ENCODE results near the gene COG1. TPM values are rescaled to one million over a fixed set of nuclear protein-coding genes. Genes with fewer than 3 reads are reported as not detected.

Gene COG1
- total and polyA plus RNA-seq, 2 donors (not counting 3 experiments of a cell fraction or from before 2014, with no cell fraction given): 26.2 to 39.0 TPM

DNA sequence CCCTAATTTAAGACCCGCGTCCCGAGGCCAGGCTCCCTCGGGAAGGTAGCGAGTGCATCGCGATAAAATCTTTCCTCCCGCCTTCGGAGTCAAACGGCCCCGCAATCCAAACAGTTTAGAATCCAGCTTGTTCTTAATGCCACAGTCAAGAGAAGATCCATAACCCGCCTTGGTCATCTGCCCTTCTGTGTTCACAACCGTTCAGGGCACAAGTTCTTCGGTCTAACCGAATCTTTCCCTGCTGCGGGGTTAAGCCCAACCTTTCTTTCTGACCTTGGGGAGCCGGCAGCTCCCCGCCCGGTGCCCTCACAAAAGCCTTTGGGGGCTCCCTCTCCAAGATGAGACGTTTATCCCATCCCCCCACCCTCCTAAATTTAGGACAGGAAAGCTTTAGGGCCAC, 38.5 kb downstream of the COG1 start:
- Histone ChIP-seq H3K36me3 (ENCODE audit: control insufficient read depth in 2 of 2, extremely low read depth in 1 of 2, insufficient read depth in 2 of 2, low read length in 2 of 2) (peaks cover 7 to 11% of the 10 kb centered on the region in 2 experiments), H3K4me1 (ENCODE audit: control insufficient read depth, extremely low read depth, insufficient read depth, low read length) (peaks cover 42% of the 10 kb centered on the region), H3K27me3 (ENCODE audit: control insufficient read depth in 2 of 2, insufficient read depth in 2 of 2, low read length in 2 of 2) (no peaks in the 10 kb centered on the region), H3K9ac (replicated peaks; ENCODE audit: extremely low read depth, insufficient read depth, low read length) (peak overlapping the region; percentile 81), H2AFZ (ENCODE audit: low read depth, low read length) (peak overlapping the region; percentile 90), H3K4me3 (replicated peaks in 1 of 3; ENCODE audit: insufficient read depth in 1 of 3, low read depth in 1 of 3, low read length in 3 of 3) (peak overlapping the region; percentile 83 to 93 (median 84)), H3K79me2 (ENCODE audit: control insufficient read depth, insufficient read depth, low read length) (peaks cover 59% of the 10 kb centered on the region), H3K9me3 (replicated peaks; ENCODE audit: control insufficient read depth, insufficient read depth, low read length) (no peaks in the 10 kb centered on the region), H3K9me1 (replicated peaks; ENCODE audit: control insufficient read depth, extremely low read depth, insufficient read depth, low read length) (no peaks in the 10 kb centered on the region), H4K20me1 (replicated peaks; ENCODE audit: control insufficient read depth, extremely low read depth, insufficient read depth, low read length) (no peaks in the 10 kb centered on the region), H3K27ac (ENCODE audit: insufficient read depth, low read depth, low read length) (peak overlapping the region; percentile 83), H3K4me2 (ENCODE audit: insufficient read depth, low read length) (peak overlapping the region; percentile 92)
- intact Hi-C loops (cut with micrococcal nuclease): loop anchor here (1.0 to 10.0 kb wide), 5 partner anchors 28 to 973 kb away; partner anchors contain the start of genes RPL38 and SLC39A11
- POLR2A ChIA-PET: no interaction called here
- TF ChIP-seq POLR2AphosphoS5 (IDR thresholded peaks at IDR 0.05; ENCODE audit: insufficient read depth, low read depth, low read length) (no peak), GATA2 (IDR thresholded peaks at IDR 0.05; ENCODE audit: insufficient read depth, insufficient read length, low read depth, low read length) (peak; percentile 39)
- TF ChIP-seq, protein P1, sequence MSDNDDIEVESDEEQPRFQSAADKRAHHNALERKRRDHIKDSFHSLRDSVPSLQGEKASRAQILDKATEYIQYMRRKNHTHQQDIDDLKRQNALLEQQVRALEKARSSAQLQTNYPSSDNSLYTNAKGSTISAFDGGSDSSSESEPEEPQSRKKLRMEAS (IDR thresholded peaks at IDR 0.05; ENCODE audit: insufficient read depth, insufficient read length): no peak
- peak; percentile 38 for FAIRE-seq
- dilution Hi-C loops (cut with MboI; ENCODE audit: extremely low pct_ligation_motif_present, low sequenced_read_pairs): no loop called here
- peak; percentile 41 for DNase-seq (ENCODE audit: low read depth, low spot score)
- no TSS peak for BruUV-seq (replicated peaks)
- CTCF ChIA-PET: interaction anchor here (1.1 to 3.2 kb wide), 13 partner anchors 11 to 968 kb away, joined by 4 to 34 read pairs (median 9); partner anchors contain the start of gene COG1

DNA sequence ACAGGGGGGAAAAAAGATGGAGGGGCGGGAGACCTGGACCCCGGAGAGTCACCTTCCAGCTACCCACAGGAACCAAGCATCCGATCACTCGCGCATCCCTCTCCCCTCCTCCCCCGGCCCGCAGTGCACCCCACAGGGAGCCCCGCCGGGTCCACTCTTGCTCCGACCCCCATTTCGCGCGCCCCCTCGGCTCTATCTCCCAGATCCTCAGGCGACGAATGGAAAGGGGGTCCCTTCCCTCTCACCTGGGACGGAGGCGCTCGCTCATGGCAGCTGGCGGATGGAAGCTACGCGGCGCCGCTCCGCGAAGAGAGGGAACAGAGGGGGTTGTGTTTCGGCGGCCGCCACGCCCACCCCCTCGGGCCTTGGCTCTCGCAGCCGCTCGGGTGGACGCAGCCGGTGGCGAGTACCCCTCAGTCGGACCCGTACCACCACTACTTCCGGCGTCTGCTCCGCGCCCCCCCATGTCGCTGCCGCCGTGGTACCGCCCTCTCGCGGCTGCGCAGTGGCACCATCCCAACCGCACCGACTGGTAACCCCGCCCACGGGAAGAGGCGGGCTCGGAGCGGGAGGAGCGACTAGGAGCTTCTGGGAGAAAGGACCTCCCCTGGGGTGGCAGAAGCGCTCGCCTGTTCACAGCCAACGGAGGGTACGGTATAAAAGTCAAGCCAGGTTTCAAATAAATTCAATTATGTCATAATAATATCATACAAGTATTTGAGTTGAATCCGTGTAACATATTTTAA, 39.2 kb downstream of the COG1 start:
- Histone ChIP-seq H3K27ac (ENCODE audit: insufficient read depth, low read depth, low read length) (peak overlapping the region; percentile 83), H3K4me3 (replicated peaks in 1 of 3; ENCODE audit: insufficient read depth in 1 of 3, low read depth in 1 of 3, low read length in 3 of 3) (peak overlapping the region; percentile 83 to 93 (median 84)), H3K9me1 (replicated peaks; ENCODE audit: control insufficient read depth, extremely low read depth, insufficient read depth, low read length) (no peaks in the 10 kb centered on the region), H3K4me1 (ENCODE audit: control insufficient read depth, extremely low read depth, insufficient read depth, low read length) (peaks cover 38% of the 10 kb centered on the region), H3K79me2 (ENCODE audit: control insufficient read depth, insufficient read depth, low read length) (peaks cover 55% of the 10 kb centered on the region), H3K9ac (replicated peaks; ENCODE audit: extremely low read depth, insufficient read depth, low read length) (peak overlapping the region; percentile 81), H3K9me3 (replicated peaks; ENCODE audit: control insufficient read depth, insufficient read depth, low read length) (no peaks in the 10 kb centered on the region), H2AFZ (ENCODE audit: low read depth, low read length) (peak overlapping the region; percentile 90), H3K27me3 (ENCODE audit: control insufficient read depth in 2 of 2, insufficient read depth in 2 of 2, low read length in 2 of 2) (no peaks in the 10 kb centered on the region), H3K36me3 (ENCODE audit: control insufficient read depth in 2 of 2, extremely low read depth in 1 of 2, insufficient read depth in 2 of 2, low read length in 2 of 2) (peaks cover 11 to 12% of the 10 kb centered on the region in 2 experiments), H3K4me2 (ENCODE audit: insufficient read depth, low read length) (peak overlapping the region; percentile 92), H4K20me1 (replicated peaks; ENCODE audit: control insufficient read depth, extremely low read depth, insufficient read depth, low read length) (no peaks in the 10 kb centered on the region)
- DNase-seq (ENCODE audit: low read depth, low spot score) (peak; percentile 96), FAIRE-seq (peak; percentile 72)
- dilution Hi-C loops (cut with MboI; ENCODE audit: extremely low pct_ligation_motif_present, low sequenced_read_pairs): no loop called here
- TF ChIP-seq, protein P1 (IDR thresholded peaks at IDR 0.05; ENCODE audit: insufficient read depth, insufficient read length): no peak
- TF ChIP-seq POLR2A (IDR thresholded peaks at IDR 0.05; ENCODE audit: low read depth, low read length): peak; percentile 29
- peak; percentile 71 for TF ChIP-seq POLR2AphosphoS5 (IDR thresholded peaks at IDR 0.05; ENCODE audit: insufficient read depth, low read depth, low read length)
- intact Hi-C loops (cut with micrococcal nuclease): loop anchor here (1.0 to 10.0 kb wide), 7 partner anchors 29 to 973 kb away; partner anchors contain the start of genes RPL38 and SLC39A11
- ChIA-PET CTCF (interaction anchor here (0.6 to 3.2 kb wide), 17 partner anchors 11 to 968 kb away, joined by 3 to 34 read pairs (median 7); partner anchors contain the start of gene COG1), POLR2A (interaction anchor here (0.6 to 1.3 kb wide), 4 partner anchors 12 to 40 kb away, joined by 3 read pairs; no protein-coding TSS in a partner anchor)
- BruUV-seq (replicated peaks): no TSS peak

Data from endothelial cell of umbilical vein (primary cell).